ENCODE results near the gene TBC1D5. TPM values are rescaled to one million over a fixed set of nuclear protein-coding genes. Genes with fewer than 3 reads are reported as not detected.
"Not testable (repeated sequence)": the region's sequence is repeated elsewhere in the genome, so short reads cannot be mapped to it uniquely, and the experiment has no call there.

Gene TBC1D5, protein sequence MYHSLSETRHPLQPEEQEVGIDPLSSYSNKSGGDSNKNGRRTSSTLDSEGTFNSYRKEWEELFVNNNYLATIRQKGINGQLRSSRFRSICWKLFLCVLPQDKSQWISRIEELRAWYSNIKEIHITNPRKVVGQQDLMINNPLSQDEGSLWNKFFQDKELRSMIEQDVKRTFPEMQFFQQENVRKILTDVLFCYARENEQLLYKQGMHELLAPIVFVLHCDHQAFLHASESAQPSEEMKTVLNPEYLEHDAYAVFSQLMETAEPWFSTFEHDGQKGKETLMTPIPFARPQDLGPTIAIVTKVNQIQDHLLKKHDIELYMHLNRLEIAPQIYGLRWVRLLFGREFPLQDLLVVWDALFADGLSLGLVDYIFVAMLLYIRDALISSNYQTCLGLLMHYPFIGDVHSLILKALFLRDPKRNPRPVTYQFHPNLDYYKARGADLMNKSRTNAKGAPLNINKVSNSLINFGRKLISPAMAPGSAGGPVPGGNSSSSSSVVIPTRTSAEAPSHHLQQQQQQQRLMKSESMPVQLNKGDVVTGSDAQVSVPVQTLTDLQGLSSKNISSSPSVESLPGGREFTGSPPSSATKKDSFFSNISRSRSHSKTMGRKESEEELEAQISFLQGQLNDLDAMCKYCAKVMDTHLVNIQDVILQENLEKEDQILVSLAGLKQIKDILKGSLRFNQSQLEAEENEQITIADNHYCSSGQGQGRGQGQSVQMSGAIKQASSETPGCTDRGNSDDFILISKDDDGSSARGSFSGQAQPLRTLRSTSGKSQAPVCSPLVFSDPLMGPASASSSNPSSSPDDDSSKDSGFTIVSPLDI
- total RNA-seq: 67.7 and 91.8 TPM in 2 replicates

DNA sequence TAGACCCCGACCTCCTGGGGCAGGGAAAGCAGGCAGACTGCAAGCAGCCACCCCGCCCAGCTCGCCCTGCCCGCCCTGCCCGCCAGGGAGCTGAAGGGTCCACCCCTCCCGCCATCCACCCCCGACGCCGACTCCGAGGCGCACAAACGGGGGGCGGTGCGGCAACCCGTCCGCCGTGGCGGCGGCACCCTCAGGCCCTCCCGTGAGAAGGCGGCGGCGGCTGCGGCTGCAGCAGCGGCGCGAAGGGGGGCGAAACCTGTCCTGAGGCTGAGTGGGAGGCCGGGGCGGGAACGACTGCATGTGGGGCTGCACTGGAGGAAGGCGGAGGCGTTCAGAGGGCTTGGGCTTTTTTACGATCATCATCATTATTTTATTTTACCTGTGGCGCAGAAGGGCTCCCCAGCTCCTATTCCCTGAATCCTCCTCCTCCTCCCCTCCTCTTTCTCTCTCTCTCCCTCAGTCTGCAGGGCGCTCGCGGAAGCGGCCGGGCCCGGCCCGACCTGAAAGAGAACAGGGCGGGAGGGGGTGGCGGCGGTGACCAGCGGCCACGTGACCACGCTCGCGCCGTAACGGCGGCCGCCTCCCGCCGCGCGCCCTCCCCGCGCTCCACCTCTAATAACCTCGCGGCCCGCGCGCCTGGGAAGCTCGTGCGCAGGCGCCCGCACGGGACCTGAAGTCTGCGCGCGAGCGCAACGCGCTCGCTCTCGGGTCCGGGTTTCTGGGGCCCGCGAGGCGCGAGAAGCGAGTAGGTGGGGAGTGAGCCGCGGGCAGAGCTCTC is at the start of gene TBC1D5:
TSS of gene TBC1D5 (minus strand) at position 530 of the 778 bp plus-strand sequence. CDS start 234,061 bp downstream, outside the sequence.
- DNase-seq (ENCODE audit: low read depth, low spot score): peak; percentile 87

DNA sequence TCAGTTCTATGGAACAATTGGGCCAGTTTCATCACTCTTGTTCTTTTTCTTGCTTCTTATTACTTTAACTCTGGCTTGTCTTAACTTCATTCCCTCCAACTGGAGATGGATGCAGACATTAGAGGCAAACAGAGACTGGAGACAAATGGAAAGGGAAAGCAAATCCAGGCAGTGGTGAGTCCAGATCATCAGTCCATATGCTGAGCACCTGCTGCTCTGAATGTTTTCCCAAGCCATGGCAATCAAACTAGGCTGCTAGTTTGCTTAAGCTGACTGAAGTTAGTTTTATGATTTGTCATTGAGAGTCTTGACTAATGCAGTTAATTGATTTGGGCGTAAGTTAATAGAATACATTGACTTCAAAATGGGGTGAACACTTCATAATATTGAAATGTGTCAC is 41.0 kb upstream of the TBC1D5 start:
- DNase-seq (ENCODE audit: low read depth, low spot score): no peak

DNA sequence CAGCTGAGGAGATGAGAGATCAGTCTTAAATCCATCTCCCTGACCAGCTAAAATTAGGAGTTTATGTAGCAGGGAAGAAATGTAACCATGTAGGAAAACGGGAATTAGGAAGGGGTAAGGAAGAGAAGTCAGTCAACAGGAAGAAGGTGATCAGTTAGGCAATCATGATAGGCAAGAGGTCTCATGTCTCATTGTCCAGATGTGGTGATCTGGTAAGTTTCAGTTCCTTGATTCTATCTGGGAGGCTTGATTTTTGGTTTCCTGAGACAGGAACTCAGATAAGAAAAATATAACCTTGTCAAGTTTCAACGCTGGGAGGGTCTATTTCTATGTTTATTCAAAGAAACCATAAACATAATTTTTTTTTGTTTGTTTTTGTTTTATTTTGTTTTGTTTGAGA is 40.3 kb upstream of the TBC1D5 start:
- DNase-seq (ENCODE audit: low read depth, low spot score): no peak

DNA sequence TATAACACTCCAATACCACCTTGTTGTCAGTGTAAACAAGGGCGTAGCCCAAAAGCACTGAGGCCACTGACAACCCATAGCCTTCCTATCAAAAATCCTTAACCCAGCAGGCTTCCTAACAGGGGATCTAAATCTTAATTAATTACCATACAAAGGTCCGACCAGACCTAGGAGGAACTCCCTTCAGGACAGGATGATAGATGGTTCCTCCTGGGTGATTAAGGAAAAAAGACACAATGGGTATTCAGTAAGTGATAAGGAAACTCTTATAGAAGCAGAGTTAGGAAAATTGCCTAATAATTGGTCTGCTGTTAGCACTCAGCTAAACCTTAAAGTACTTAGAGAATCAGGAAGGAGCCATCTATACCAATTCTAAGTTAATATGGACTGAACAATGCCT is 37.9 kb upstream of the TBC1D5 start:
- not testable (repeated sequence) for DNase-seq (ENCODE audit: low read depth, low spot score)

DNA sequence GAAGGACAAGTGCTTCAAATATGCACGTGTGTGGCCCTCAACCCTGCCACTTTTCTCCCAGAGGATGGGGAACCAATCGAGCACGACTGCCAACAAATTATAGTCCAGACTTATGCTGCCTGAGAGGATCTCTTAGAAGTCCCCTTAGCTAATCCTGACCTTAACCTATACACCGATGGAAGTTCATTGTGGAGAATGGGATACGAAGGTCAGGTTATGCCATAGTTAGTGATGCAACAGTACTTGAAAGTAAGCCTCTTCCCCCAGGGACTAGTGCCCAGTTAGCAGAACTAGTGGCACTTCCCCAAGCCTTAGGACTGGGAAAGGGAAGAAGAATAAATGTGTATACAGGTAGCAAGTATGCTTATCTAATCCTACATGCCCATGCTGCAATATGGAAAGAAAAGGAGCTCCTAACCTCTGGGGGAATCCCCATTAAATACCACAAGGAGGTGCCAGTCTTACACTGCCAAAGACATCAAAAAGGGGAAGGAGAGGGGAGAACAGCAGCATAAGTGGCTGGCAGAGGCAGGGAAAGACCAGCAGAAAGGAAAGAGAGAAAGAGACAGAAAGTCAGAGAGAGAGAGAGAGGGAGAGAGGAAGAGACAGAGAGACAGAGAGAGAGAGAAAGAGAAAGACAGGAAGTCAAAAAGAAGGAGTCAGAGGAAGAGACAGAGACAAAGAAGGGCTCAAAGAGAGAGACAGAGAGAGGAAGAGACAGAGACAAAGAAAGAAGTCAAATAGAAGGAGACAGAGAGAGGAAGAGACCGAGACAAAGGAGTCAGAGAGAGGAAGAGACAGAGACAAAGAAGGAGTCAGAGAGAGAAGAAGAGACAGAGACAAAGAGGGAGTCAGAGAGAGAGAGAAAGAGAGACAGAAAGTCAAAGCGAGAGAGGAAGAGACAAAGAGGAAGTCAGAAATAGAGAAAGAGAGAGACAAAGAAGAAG is 37.1 kb upstream of the TBC1D5 start:
- DNase-seq (ENCODE audit: low read depth, low spot score): not testable (repeated sequence)

DNA sequence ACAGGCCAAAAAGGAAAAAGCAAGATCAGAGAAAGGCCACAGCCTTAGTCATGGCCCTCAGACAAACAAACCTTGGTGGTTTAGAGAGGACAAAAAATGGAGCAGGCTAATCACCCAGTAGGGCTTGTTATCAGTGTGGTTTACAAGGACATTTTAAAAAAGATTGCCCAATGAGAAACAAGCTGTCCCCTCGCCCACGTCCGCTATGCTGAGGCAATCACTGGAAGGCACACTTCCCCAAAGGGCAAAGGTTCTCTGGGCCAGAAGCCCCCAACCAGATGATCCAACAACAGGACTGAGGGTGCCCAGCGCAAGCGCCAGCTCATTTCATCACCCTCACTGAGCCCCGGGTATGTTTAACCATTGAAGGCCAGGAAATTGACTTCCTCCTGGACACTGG is 34.9 kb upstream of the TBC1D5 start:
- not testable (repeated sequence) for DNase-seq (ENCODE audit: low read depth, low spot score)

DNA sequence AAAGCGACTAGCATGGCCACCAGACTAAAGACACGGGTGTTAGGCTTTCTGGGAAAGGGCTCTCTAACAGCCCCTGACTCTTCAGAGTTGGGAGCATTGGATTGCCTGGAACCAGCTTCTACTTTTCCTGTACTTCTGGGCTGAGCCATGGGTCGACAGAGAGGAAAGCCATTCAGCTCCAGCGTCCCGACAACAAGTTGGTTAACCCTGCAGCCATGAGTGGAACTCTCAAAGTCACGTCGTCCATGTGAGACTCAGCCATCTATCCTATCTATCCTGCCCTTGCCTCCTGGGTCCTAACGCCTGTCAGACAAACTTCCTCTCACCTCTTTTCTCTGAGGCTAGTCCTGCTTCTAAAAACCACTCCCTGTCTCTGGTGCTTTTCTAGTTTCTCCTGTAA is 32.6 kb upstream of the TBC1D5 start:
- DNase-seq (ENCODE audit: low read depth, low spot score): no peak

DNA sequence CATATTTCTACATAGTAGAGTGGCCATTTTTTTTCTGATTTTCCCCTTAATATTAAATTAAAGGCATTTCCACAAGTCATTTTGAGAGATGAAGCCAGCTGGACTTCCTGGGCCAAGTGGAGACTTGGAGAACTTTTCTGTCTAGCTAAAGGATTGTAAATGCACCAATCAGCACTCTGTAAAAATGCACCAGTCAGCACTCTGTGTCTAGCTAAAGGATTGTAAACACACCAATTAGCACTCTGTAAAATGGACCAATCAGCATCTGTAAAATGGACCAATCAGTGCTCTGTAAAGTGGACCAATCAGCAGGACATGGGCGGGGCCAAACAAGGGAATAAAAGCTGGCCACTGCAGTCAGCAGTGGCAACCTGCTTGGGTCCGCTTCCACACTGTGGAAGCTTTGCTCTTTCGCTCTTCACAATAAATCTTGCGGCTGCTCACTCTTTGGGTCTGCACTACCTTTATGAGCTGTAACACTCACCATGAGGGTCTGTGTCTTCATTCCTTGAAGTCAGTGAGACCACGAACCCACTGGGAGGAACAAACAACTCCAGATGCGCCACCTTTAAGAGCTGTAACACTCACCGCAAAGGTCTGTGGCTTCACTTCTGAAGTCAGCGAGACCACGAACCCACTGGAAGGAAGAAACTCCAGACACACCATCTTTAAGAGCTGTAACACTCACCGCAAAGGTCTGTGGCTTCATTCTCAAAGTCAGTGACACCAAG is 31.9 kb upstream of the TBC1D5 start:
- DNase-seq (ENCODE audit: low read depth, low spot score): not testable (repeated sequence)

DNA sequence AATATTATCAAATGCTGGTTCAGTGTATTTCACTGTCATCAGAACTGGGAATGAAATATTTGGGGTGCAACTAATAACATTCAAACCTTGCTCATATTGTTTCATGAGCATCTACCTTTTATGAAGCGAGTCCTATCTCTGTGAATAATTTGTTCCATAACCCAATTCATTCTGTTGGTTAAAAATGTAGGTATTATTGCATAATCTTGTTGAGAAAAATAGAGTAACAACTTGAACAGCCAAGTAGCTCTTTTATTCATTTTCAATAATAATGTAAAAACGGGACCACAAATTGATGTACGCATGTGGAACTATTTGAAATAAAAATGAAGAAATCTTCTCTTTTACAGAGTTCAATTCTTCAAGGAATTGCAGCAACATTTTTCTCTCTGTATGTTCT is 30.1 kb upstream of the TBC1D5 start:
- DNase-seq (ENCODE audit: low read depth, low spot score): no peak

DNA sequence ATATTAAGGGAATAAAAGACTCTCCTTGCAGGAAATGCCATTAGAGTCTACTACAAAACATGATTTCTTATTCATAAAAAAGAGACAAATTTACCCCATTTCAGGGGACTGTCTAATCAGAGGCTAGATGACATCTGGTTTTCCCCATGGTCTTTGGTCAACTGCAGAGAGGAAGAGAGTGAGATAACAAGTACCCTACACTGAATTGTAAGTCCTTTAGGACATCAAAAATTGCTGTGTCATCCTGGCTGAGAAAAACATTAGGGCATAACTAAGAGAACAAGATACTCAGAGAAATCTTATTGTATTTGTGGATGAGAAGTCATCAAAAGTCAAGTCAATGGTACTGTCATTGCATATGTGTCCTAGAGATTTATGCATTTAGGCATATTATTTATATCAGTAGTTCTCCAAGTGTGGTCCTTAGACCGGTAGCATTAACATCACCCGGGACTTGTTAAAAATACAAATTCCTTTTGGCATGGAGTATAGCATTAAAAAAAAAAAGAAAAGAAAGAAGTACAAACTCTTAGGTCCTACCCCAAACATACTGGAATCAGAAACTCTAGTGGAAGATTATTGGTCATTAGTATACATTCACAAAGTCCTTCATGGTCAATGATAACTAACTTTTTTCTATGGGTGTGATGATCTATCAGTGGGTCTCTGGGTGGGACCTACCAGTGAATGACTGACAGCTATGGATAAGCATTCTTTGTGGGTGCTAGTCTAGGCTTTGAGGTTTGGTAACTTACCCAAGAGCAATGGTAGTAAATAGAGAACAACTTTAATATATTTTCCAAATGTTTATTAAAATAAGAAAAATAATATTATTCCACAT is 29.0 kb upstream of the TBC1D5 start:
- DNase-seq (ENCODE audit: low read depth, low spot score): no peak

DNA sequence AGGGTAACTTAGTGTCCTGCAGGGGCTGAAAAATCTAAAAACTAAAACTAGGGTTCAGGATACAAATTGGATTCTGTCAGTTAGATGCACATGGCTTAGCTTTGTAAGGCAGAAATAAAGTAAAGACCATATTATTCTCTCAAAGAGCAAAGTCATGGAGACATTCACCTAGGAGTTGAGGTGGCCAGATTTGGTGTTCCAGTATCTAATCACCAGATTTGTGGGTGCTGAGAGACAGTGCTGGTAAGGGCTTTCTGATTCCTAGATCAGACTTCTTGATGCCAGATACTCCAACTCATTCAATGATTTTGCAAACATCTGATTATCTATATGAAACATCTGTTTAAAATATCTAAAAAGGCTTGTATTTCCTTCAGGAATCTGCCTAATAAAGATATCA is 28.3 kb upstream of the TBC1D5 start:
- DNase-seq (ENCODE audit: low read depth, low spot score): no peak

DNA sequence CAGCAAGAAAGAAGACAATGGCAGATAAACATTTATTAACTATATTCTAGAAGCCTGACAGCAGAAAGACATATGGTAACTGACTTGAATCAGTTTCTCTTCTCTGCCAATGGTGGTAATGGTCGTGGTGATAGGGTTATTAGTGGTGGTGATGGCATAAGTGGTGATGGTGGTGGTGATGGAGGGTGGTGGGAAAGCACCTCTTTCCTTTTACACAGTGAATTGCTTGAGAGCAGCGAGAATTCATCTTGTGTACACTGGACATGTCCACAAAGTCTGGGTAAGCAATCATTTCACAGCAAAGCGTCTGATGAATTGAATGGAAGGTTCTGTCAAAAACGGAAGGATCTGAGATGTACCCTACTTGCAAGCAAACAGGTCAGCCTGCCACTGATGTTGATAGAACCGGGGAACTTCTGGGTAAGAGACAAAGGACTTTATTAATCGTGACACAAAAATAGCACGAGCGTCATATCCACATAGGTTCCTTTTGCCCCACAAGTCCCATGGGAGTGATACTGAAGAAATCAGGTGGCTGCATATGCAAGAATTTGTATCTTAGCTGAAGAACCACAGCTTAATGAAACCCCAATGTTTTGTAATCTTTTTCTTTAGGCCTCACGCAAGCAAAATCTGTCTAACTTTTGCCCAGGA is 23.5 kb upstream of the TBC1D5 start:
- DNase-seq (ENCODE audit: low read depth, low spot score): no peak

DNA sequence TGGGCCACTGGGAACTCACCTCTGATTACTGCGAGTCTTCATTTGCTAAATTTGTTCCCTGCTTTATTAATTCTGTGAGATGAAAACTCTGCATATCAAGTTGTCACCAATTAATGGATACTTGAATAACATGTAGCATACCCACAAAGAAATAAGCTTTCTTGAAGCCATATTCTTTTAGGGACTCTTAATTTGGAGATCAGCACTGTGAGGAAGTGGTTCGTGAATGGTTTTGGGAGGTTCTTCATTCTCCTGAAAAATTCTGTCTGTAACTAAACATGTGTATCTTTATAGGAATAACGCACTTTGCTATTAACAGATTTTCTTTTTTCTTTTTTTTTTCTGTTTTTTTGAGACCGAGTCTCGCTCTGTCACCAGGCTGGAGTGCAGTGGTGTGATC is 19.1 kb upstream of the TBC1D5 start:
- no peak for DNase-seq (ENCODE audit: low read depth, low spot score)

DNA sequence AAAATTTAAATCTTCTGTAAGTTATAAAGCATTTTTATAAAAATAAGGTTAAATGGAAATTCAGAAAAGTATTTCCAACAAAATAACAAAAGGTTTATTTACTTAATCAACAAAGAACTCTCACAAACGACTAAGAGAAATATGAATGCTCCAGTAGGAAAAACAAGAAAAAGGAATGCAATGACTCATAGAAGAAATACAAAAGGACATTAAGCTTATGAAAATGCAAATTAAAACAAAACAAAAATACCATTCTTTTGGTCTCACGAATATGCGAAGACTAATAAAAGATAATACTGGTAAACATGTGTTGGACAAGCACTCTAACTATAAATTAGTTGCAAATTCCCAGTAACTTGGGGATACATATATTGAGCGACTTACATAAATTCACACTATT is 17.5 kb upstream of the TBC1D5 start:
- DNase-seq (ENCODE audit: low read depth, low spot score): no peak

DNA sequence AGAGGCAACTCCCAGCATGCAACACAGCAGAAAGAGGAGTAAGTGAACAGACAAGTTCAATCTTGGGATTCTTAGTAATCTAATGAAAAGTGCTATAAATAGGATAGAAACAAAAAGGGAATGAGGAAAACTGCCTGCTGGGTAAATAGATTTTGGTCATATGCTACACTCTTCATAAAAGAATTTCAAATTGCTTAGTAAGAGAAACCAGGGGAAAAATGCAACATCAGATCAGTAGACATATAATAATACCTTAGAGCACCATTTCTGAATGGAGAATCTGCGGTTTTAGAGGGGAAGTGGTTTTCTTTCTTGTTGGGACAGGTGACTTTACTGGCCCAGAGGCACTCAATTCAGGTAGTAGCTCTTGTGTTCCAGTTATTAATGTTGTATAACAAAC is 13.4 kb upstream of the TBC1D5 start:
- DNase-seq (ENCODE audit: low read depth, low spot score): no peak

DNA sequence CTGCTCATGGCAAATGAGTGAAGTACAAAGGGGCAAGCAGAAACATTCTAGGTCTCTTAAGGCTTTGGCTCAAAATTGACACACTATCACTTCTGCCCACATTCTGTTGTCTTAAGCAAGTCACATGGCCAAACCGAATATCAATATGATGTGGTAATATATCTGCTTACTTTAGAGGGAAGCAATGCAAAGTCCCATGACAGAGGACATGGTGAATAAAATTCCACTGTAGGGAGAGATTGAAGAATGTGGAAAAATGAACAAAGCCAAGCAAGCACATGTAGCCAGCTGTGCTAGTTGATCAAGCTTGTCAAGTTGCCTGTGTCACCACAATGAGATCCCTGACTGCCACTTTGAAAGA is 11.2 kb upstream of the TBC1D5 start:
- DNase-seq (ENCODE audit: low read depth, low spot score): no peak

DNA sequence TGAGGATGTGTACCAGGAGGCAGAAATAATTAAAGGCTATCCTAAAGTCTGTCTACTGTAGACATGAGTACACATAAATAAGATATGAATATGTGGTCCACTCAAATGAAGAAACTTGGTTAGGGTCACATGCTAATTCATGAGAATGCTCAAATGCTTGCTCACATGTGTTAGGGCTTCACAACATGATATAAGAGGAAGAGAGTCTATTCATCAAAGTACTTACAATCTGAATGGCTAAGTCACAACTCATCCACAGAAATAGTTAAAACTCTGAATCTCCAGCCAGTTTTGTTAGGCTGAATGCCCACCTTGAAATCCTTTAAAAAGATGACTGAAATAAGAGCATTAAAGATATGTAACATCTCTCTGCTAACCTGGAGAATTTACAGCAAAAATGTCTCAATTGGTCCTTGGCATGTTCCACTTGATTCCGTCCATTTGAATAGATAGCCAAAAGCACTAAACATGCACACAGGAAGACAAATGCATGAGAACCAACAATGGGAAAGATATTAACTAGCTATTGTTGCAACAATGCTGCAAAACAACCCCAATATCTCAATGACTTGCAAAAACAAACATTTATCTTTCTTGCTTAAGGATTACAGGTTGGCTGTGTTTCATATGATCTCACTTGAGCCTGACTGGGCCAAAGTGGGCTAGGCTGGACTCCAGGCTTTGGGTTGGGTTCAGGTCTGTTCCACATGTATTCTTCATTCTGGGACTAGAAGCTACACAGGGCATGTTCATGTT is 10.6 kb upstream of the TBC1D5 start:
- no peak for DNase-seq (ENCODE audit: low read depth, low spot score)

DNA sequence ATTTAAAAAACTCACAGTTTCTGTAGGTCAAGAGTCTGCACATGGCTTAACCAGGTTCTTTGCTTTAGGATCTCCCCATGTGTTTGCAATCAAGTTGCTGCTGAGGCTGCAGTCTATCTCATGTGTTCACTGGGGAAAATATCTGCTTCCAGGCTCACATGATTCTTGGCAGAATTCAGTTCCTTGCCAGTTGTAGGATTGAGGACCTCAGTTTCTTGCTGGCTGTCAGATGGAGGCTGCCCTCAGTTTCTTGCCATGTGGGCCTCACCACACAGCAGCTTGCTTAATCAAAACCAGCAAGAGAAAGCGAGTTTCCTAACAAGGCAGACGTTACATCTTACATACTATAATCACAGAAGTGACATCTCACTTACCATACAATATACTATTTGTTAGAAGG is 10.0 kb upstream of the TBC1D5 start:
- DNase-seq (ENCODE audit: low read depth, low spot score): no peak

All from pulmonary artery endothelial cell (primary cell).